Spleen (tissue), 11 donors: Measurements from ENCODE around the gene SLC23A1. TPM values are rescaled to one million over a fixed set of nuclear protein-coding genes. Genes with fewer than 3 reads are reported as not detected.

Source experiments
- DNase-seq: peaks from one replicate; pipeline ENCODE4 v3.0.0-alpha.2; 2020
- H3K27ac ChIP-seq, 8 donors: fragments of 200-600 bp; sonication (generic) in 7 of 8; 1 replicate in 4 of 8; 2 replicates in 4 of 8; pipeline versions ENCODE4 v1.5.0 to v1.8.0; 2016 to 2021; ENCODE audit warnings: inconsistent platforms in 4 of 8, mild to moderate bottlenecking in 4 of 8, moderate library complexity in 1 of 8
- H3K27me3 ChIP-seq, 7 donors: fragments of 200-600 bp; sonication (generic) in 6 of 7; replicated peaks in 1 of 7; 1 replicate in 4 of 7; 2 replicates in 3 of 7; pipeline versions ENCODE4 v1.5.0 to v1.8.0; 2016 to 2021; ENCODE audit warnings: inconsistent platforms in 3 of 7, mild to moderate bottlenecking in 1 of 7
- H3K36me3 ChIP-seq, 6 donors: fragments of 200-600 bp; sonication (generic) in 5 of 6; 1 replicate in 4 of 6; 2 replicates in 2 of 6; pipeline versions ENCODE4 v1.5.0 to v1.8.0; 2016 to 2021; ENCODE audit warnings: inconsistent platforms in 2 of 6
- H3K4me1 ChIP-seq, 6 donors: fragments of 200-600 bp; sonication (generic) in 5 of 6; 1 replicate in 3 of 6; 2 replicates in 3 of 6; pipeline versions ENCODE4 v1.5.0 to v1.8.0; 2016 to 2021; ENCODE audit warnings: inconsistent platforms in 3 of 6
- H3K4me3 ChIP-seq, 8 donors: fragments of 200-600 bp; sonication (generic) in 7 of 8; 1 replicate in 4 of 8; 2 replicates in 4 of 8; pipeline versions ENCODE4 v1.5.0 to v1.8.0; 2016 to 2021; ENCODE audit warnings: inconsistent platforms in 4 of 8, mild to moderate bottlenecking in 4 of 8, moderate library complexity in 2 of 8
- H3K9me3 ChIP-seq, 8 donors: fragments of 200-600 bp; sonication (generic) in 7 of 8; 1 replicate in 4 of 8; 2 replicates in 4 of 8; pipeline versions ENCODE4 v1.5.0 to v1.8.0; 2016 to 2021; ENCODE audit warnings: inconsistent platforms in 4 of 8
- POLR2A ChIP-seq, 3 donors: fragments of 450-650 bp; IDR thresholded peaks; one replicate each; pipeline ENCODE4 v1.5.1; 2017; ENCODE audit warnings: antibody characterized with exemption in 3 of 3, mild to moderate bottlenecking in 1 of 3
- POLR2AphosphoS5 ChIP-seq, 3 donors: sonication (generic); formaldehyde crosslinking; IDR thresholded peaks; one replicate each; pipeline ENCODE4 v1.5.1; 2017; ENCODE audit warnings: antibody characterized with exemption in 3 of 3
- WGBS, 5 donors: extraction: QIAGEN DNeasy Blood & Tissue Kit in 3 of 5; methylation state at CpG; one replicate each; pipeline versions ENCODE4 v1.1.5 to v1.1.7; 2013 to 2018; 5-methylcytosine and 5-hydroxymethylcytosine counted together
- intact Hi-C: fragments of 100-400 bp; cut with DNase I; formaldehyde crosslinking; loops from one replicate; pipeline ENCODE4 v1.15.0; 2023; ENCODE audit warnings: low total_unique reads
- polyA plus RNA-seq, 3 donors: library from polyadenylated mRNA; stranded (reverse); fragments of 200-250 nt; gene quantifications; one replicate each; pipeline ENCODE4 v1.2.1, GENCODE V29; 2013
- total RNA-seq, 7 donors: library from RNA; depleted of rRNA in 3 of 7; stranded (reverse); fragments of >200 nt in 3 of 7; fragmentation: NEBNext Ultra II Directional in 4 of 7; extraction: Animal tissue kit (Norgen Biotek cat#: 25700) in 4 of 7; gene quantifications; one replicate each; pipeline versions ENCODE4 v1.1.0 to v1.2.1, GENCODE V29; 2016 to 2021
- TF ChIP-seq, protein P1 (sequence below), 11 experiments: fragments of 200-600 bp in 7 of 11; fragments of 450-650 bp in 4 of 11; sonication (generic) in 4 of 11; IDR thresholded peaks in 8 of 11; conservative IDR thresholded peaks in 3 of 11; 1 replicate in 7 of 11; 2 replicates in 4 of 11; pipeline versions ENCODE4 v1.4.0 to v1.8.0; 2016 to 2021; ENCODE audit warnings: antibody characterized with exemption in 11 of 11, inconsistent platforms in 4 of 11, mild to moderate bottlenecking in 1 of 11
- donor health status: healthy with polysubstance abuse.
- donor health status: DM: no; HTN: no; CAD: no; lungs with moderate emphysema.
- donor health status: DM: no; HTN: no; CAD: no.
- donor health status: Bipolar disorder and iron deficiency.
- donor health status: healthy.
- donor health status: DM: no; HTN: no; CAD: no.
- donor health status: DM: yes; HTN: yes; CAD: no.

The SLC23A1 gene
- total and polyA plus RNA-seq, 10 donors = 0.28 to 2.4 (median 1.2) TPM; not detected in 1

GRCh38 chr5:139381837-139382761 lies 998 bp downstream of the SLC23A1 start:
- Histone ChIP-seq H3K27ac (no peak overlapping the region), H3K27me3 (no peaks in the 10 kb centered on the region), H3K9me3 (no peaks in the 10 kb centered on the region), H3K4me3 (no peak overlapping the region), H3K4me1 (peaks cover 11 to 54% (median 32%) of the 10 kb centered on the region in 6 donors), H3K36me3 (peaks cover 0 to 16% (median 0%) of the 10 kb centered on the region in 6 donors)
- peak; percentile 69 for DNase-seq
- WGBS, 5 donors = 75 to 86% (median 85%) methylated on average over 25 to 28 of the region's 28 CpGs
- intact Hi-C loops = loop anchor here (10.0 kb wide), 1 partner anchor 87 kb away; the partner anchor contains the start of gene MATR3
- TF ChIP-seq, protein P1, sequence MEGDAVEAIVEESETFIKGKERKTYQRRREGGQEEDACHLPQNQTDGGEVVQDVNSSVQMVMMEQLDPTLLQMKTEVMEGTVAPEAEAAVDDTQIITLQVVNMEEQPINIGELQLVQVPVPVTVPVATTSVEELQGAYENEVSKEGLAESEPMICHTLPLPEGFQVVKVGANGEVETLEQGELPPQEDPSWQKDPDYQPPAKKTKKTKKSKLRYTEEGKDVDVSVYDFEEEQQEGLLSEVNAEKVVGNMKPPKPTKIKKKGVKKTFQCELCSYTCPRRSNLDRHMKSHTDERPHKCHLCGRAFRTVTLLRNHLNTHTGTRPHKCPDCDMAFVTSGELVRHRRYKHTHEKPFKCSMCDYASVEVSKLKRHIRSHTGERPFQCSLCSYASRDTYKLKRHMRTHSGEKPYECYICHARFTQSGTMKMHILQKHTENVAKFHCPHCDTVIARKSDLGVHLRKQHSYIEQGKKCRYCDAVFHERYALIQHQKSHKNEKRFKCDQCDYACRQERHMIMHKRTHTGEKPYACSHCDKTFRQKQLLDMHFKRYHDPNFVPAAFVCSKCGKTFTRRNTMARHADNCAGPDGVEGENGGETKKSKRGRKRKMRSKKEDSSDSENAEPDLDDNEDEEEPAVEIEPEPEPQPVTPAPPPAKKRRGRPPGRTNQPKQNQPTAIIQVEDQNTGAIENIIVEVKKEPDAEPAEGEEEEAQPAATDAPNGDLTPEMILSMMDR (IDR thresholded peaks at IDR 0.05 in 8 of 11, conservative IDR thresholded peaks at IDR 0.05 in 3 of 11) = no peak
- TF ChIP-seq POLR2A (IDR thresholded peaks at IDR 0.05) (no peak), POLR2AphosphoS5 (IDR thresholded peaks at IDR 0.05) (peak in 2 of 3 donors; percentile 27 to 47)

DNA sequence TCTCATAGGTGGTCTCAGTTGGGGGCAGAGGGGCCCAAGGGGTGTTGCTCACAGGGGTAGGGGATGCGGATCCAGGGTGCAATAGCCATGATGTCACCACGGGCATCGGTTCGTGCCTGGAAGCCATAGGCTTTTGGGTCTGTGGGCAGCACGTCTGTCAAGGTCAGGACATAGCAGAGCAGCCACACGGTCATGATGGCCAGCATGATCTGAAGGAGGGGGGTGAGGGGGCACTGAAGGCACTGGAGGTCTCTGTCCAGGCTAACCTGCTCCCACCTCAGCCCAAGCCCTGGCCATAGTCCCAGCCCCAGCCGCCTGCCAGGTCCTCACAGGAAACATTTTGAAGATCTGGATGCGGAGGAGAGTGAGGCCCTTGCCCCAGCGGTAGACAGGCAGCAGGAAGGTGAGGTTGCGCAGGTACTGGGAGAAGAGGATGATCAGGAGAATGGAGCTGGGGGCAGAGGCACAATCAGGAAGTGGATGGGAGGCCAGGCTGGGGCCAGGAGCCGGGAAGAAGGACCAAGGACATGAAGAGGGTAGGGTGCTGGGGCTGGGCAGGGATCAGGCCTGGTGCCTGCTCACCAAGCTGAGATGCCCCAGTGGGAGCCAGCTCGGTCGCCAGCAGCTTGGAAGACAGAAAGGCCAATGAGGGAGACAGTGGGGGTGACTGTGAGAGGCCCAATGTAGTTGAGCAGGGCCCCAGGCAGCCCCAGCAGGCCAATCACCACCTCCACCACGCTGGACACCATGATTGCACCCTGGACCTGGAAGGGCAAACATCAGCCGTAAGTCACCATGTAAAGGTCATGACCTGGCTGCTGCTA lies 3.3 kb downstream of the SLC23A1 start:
- Histone ChIP-seq H3K4me1 (peaks cover 2 to 31% (median 15%) of the 10 kb centered on the region in 6 donors), H3K27ac (no peak overlapping the region), H3K9me3 (no peaks in the 10 kb centered on the region), H3K36me3 (peaks cover 0 to 26% (median 0%) of the 10 kb centered on the region in 6 donors), H3K27me3 (no peaks in the 10 kb centered on the region), H3K4me3 (no peak overlapping the region)
- 70 to 91% (median 83%) methylated on average over 13 to 15 of the region's 15 CpGs for WGBS, 5 donors
- intact Hi-C loops = loop anchor here (10.0 kb wide), 1 partner anchor 85 kb away; the partner anchor contains the start of gene MATR3
- peak; percentile 63 for DNase-seq
- TF ChIP-seq, protein P1 (IDR thresholded peaks at IDR 0.05 in 8 of 11, conservative IDR thresholded peaks at IDR 0.05 in 3 of 11) = no peak

DNA sequence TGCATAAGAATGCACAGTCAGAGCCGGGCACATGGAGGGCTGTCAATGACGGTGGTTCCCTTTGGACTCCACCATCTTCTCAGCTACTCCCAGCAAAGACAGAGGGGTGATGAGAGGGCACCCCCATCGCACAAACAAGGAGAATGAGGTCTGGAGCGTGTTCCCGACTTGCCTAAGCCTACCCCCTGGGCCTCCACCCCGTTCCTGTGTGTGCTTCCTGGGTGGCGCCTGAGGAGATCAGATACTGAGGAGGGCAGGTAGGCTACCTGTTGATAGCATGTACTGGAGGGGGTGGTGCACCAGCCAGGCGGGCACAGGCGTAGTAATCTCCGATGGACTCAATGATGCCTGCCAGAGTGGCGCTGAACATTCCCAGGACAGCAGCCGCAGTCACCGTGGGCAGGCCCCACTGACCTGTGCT lies 4.1 kb downstream of the SLC23A1 start:
- Histone ChIP-seq H3K27ac (no peak overlapping the region), H3K4me3 (no peak overlapping the region), H3K9me3 (no peaks in the 10 kb centered on the region), H3K36me3 (peaks cover 0 to 35% (median 0%) of the 10 kb centered on the region in 6 donors), H3K4me1 (peaks cover 0 to 22% (median 6%) of the 10 kb centered on the region in 6 donors), H3K27me3 (no peaks in the 10 kb centered on the region)
- intact Hi-C loops = no loop called here
- TF ChIP-seq POLR2AphosphoS5 (IDR thresholded peaks at IDR 0.05) (peak in 1 of 3 donors; percentile 7), POLR2A (IDR thresholded peaks at IDR 0.05) (no peak)
- peak; percentile 62 for DNase-seq
- WGBS, 5 donors = 79 to 90% (median 83%) methylated on average over 11 to 13 of the region's 13 CpGs

GRCh38 chr5:139378101-139378825 lies 4.8 kb downstream of the SLC23A1 start:
- Histone ChIP-seq H3K27ac (no peak overlapping the region), H3K9me3 (no peaks in the 10 kb centered on the region), H3K36me3 (peaks cover 0 to 41% (median 0%) of the 10 kb centered on the region in 6 donors), H3K4me1 (peaks cover 0 to 16% (median under 1%) of the 10 kb centered on the region in 6 donors), H3K27me3 (no peaks in the 10 kb centered on the region), H3K4me3 (no peak overlapping the region)
- intact Hi-C loops = no loop called here
- 72 to 86% (median 84%) methylated on average over 33 to 47 of the region's 47 CpGs for WGBS, 5 donors
- peak; percentile 72 for DNase-seq
- TF ChIP-seq POLR2A (IDR thresholded peaks at IDR 0.05) = no peak
- TF ChIP-seq POLR2AphosphoS5 (IDR thresholded peaks at IDR 0.05) = peak in 1 of 3 donors; percentile 56
